ENCODE results near the gene PTPRF.

PTPRF gene

DNA sequence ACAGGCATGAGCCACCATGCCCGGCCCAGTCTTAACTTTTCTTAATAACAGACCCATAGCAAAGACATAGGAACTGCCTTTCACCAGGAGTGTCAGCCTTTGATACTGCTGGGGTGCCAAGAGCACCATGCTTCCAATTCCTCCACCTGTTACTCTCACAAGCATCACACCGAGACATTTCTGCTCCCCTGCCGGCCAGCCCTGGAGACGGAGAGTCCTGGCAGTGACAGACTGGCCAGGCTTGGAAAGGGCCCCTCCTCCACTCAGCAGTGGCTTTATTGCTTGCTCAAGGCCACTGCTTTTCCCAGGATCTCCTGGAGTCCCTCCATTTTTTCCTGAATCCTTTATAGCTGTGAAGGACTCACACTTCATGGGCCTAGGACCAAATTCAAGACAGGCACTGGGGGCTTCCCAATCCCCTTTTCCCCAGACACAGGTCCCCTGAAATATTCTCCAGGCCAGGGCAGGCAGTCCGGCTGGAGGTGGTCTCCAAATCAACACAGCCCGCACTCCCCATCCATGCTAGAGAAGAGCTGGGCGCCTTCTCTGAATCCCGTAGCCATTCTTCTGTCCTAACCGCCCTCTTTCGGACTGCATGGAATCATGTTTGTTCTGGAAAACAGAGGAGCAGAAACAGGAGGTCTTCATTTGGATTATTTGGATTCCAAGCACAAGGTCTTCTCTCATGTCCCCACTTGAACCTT, 25.5 kb upstream of the PTPRF start:
- Histone ChIP-seq H3K36me3 (ENCODE audit: control insufficient read depth, low read depth, low read length) (no peaks in the 10 kb centered on the region), H3K4me1 (ENCODE audit: control insufficient read depth, low read depth, low read length) (no peaks in the 10 kb centered on the region), H3K27ac (ENCODE audit: low read length) (no peak overlapping the region), H3K9me3 (ENCODE audit: control insufficient read depth, low read depth, low read length) (no peaks in the 10 kb centered on the region), H3K27me3 (ENCODE audit: control insufficient read depth, insufficient read depth, low read length) (no peaks in the 10 kb centered on the region), H3K9ac (ENCODE audit: low read length) (no peak overlapping the region), H3K4me3 (ENCODE audit: low read length) (no peak overlapping the region)

GRCh38 chr1:43506233-43506632, 24.4 kb upstream of the PTPRF start:
- H3K9ac ChIP-seq (ENCODE audit: low read length) = no peak overlapping the region
- H3K9me3 ChIP-seq (ENCODE audit: control insufficient read depth, low read depth, low read length) = no peaks in the 10 kb centered on the region

GRCh38 chr1:43507296-43508295, 23.1 kb upstream of the PTPRF start:
- no peak overlapping the region for H3K9ac ChIP-seq (ENCODE audit: low read length)
- no peaks in the 10 kb centered on the region for H3K4me1 ChIP-seq (ENCODE audit: control insufficient read depth, low read depth, low read length)
- no peaks in the 10 kb centered on the region for H3K36me3 ChIP-seq (ENCODE audit: control insufficient read depth, low read depth, low read length)
- no peak overlapping the region for H3K4me3 ChIP-seq (ENCODE audit: low read length)
- no peaks in the 10 kb centered on the region for H3K9me3 ChIP-seq (ENCODE audit: control insufficient read depth, low read depth, low read length)
- no peak overlapping the region for H3K27ac ChIP-seq (ENCODE audit: low read length)
- no peaks in the 10 kb centered on the region for H3K27me3 ChIP-seq (ENCODE audit: control insufficient read depth, insufficient read depth, low read length)

More at GRCh38 chr1:43506233-43506632, 24.4 kb upstream of the PTPRF start:
- Histone ChIP-seq H3K4me3 (ENCODE audit: low read length) (no peak overlapping the region), H3K36me3 (ENCODE audit: control insufficient read depth, low read depth, low read length) (no peaks in the 10 kb centered on the region), H3K27me3 (ENCODE audit: control insufficient read depth, insufficient read depth, low read length) (no peaks in the 10 kb centered on the region), H3K27ac (ENCODE audit: low read length) (no peak overlapping the region), H3K4me1 (ENCODE audit: control insufficient read depth, low read depth, low read length) (no peaks in the 10 kb centered on the region)

DNA sequence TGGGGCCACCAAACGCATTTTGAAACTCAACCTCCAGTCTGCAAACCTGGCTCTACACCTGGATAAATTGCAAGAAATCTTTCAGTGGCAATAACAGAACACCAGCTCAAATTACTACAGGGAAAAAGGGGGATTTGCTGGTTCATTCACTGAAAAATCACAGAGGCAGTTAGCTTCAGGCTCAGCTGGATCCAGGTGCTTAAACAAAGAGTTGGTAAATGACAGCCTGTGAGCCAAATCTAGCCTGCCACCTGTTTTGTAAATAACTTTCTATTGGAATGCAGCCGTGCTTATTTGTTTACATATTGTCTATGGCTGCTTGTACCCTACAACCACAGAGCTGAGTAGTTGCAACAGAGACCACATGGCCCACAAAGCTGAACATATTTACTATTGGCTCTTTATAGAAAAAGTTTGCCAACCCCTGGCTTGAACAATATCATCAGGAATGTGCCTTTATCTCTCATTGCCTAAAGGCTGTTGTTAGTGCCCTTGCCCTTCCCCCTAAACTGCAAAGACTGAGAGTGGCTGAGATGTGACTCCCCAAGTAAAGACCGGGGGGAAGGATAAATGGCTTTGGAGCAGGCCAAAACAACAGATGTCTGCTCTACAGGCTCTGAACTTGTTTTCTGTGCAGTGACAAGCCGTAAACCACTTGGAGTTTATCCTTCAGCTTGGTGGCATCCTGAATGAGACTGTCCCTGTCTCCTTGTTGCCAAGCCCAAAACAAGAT, 21.5 kb upstream of the PTPRF start:
- Histone ChIP-seq H3K27me3 (ENCODE audit: control insufficient read depth, insufficient read depth, low read length) (no peaks in the 10 kb centered on the region), H3K4me1 (ENCODE audit: control insufficient read depth, low read depth, low read length) (no peaks in the 10 kb centered on the region), H3K4me3 (ENCODE audit: low read length) (no peak overlapping the region), H3K27ac (ENCODE audit: low read length) (no peak overlapping the region), H3K9me3 (ENCODE audit: control insufficient read depth, low read depth, low read length) (no peaks in the 10 kb centered on the region), H3K36me3 (ENCODE audit: control insufficient read depth, low read depth, low read length) (no peaks in the 10 kb centered on the region), H3K9ac (ENCODE audit: low read length) (no peak overlapping the region)

DNA sequence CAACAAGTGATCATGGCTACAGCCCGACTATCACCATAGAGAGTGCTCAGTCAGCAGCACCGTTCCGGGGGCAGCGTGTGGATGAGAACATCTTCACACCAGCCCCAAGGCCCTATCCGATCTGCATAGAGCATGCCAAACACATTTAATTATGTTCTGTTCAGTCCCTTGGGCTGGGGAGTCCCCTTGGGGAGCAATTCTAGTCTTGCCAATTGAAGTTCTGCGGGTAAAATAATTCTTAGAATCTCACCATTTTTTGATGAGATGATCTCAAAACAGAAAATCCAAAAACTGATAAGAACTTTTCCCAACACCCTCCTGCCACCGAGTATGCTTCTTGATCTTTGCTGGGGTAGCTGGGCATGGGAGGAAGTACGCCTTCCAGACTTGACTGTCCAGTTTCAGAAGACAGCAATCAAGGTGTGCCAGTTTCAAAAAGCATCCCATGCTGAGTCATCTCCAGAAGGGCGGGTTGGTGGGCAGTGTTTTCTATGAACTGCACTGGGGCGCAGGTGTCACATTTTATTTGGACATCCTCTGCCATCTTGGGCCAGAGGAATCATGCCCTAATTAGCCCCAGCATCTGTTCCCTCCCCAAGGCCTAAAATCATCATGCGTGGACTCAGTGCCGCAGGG, 20.8 kb upstream of the PTPRF start:
- Histone ChIP-seq H3K27ac (ENCODE audit: low read length) (no peak overlapping the region), H3K9ac (ENCODE audit: low read length) (no peak overlapping the region), H3K9me3 (ENCODE audit: control insufficient read depth, low read depth, low read length) (no peaks in the 10 kb centered on the region), H3K27me3 (ENCODE audit: control insufficient read depth, insufficient read depth, low read length) (no peaks in the 10 kb centered on the region), H3K4me3 (ENCODE audit: low read length) (no peak overlapping the region), H3K36me3 (ENCODE audit: control insufficient read depth, low read depth, low read length) (no peaks in the 10 kb centered on the region), H3K4me1 (ENCODE audit: control insufficient read depth, low read depth, low read length) (no peaks in the 10 kb centered on the region)

GRCh38 chr1:43510621-43511020, 20.1 kb upstream of the PTPRF start:
- Histone ChIP-seq H3K9ac (ENCODE audit: low read length) (no peak overlapping the region), H3K4me1 (ENCODE audit: control insufficient read depth, low read depth, low read length) (no peaks in the 10 kb centered on the region), H3K27me3 (ENCODE audit: control insufficient read depth, insufficient read depth, low read length) (no peaks in the 10 kb centered on the region), H3K36me3 (ENCODE audit: control insufficient read depth, low read depth, low read length) (no peaks in the 10 kb centered on the region), H3K4me3 (ENCODE audit: low read length) (no peak overlapping the region), H3K27ac (ENCODE audit: low read length) (no peak overlapping the region), H3K9me3 (ENCODE audit: control insufficient read depth, low read depth, low read length) (no peaks in the 10 kb centered on the region)

GRCh38 chr1:43511394-43511793, 19.3 kb upstream of the PTPRF start:
- Histone ChIP-seq H3K36me3 (ENCODE audit: control insufficient read depth, low read depth, low read length) (no peaks in the 10 kb centered on the region), H3K27ac (ENCODE audit: low read length) (no peak overlapping the region), H3K9ac (ENCODE audit: low read length) (no peak overlapping the region), H3K4me1 (ENCODE audit: control insufficient read depth, low read depth, low read length) (no peaks in the 10 kb centered on the region), H3K4me3 (ENCODE audit: low read length) (no peak overlapping the region), H3K27me3 (ENCODE audit: control insufficient read depth, insufficient read depth, low read length) (no peaks in the 10 kb centered on the region), H3K9me3 (ENCODE audit: control insufficient read depth, low read depth, low read length) (no peaks in the 10 kb centered on the region)

- Histone ChIP-seq H3K4me1 (ENCODE audit: control insufficient read depth, low read depth, low read length) (no peaks in the 10 kb centered on the region), H3K27ac (ENCODE audit: low read length) (no peak overlapping the region), H3K9me3 (ENCODE audit: control insufficient read depth, low read depth, low read length) (no peaks in the 10 kb centered on the region), H3K27me3 (ENCODE audit: control insufficient read depth, insufficient read depth, low read length) (no peaks in the 10 kb centered on the region), H3K4me3 (ENCODE audit: low read length) (no peak overlapping the region), H3K36me3 (ENCODE audit: control insufficient read depth, low read depth, low read length) (no peaks in the 10 kb centered on the region), H3K9ac (ENCODE audit: low read length) (no peak overlapping the region)
Observed at GRCh38 chr1:43512133-43512532, 18.6 kb upstream of the PTPRF start.

DNA sequence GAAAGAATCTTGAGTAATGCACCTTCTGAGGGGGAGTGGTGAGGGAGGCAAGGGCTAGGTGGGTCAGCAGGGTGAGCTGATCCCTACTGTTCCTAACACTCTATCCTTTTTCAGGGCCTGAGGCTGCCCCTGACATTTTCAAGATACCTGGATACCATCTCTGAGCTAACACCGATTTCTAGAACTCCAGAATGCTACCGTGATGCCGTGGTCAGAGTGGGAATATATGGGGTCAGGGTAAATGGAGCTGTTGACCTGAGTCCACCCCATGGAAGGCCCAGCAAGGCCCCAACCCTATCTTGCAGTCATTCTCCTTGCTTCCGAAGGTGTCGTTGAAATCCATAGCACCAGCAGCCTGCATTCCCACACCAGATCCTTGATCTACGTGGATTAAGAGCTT, 18.0 kb upstream of the PTPRF start:
- no peak overlapping the region for H3K27ac ChIP-seq (ENCODE audit: low read length)
- H3K36me3 ChIP-seq (ENCODE audit: control insufficient read depth, low read depth, low read length) = no peaks in the 10 kb centered on the region
- H3K4me1 ChIP-seq (ENCODE audit: control insufficient read depth, low read depth, low read length) = no peaks in the 10 kb centered on the region
- H3K9ac ChIP-seq (ENCODE audit: low read length) = no peak overlapping the region
- no peak overlapping the region for H3K4me3 ChIP-seq (ENCODE audit: low read length)
- no peaks in the 10 kb centered on the region for H3K9me3 ChIP-seq (ENCODE audit: control insufficient read depth, low read depth, low read length)
- H3K27me3 ChIP-seq (ENCODE audit: control insufficient read depth, insufficient read depth, low read length) = no peaks in the 10 kb centered on the region

DNA sequence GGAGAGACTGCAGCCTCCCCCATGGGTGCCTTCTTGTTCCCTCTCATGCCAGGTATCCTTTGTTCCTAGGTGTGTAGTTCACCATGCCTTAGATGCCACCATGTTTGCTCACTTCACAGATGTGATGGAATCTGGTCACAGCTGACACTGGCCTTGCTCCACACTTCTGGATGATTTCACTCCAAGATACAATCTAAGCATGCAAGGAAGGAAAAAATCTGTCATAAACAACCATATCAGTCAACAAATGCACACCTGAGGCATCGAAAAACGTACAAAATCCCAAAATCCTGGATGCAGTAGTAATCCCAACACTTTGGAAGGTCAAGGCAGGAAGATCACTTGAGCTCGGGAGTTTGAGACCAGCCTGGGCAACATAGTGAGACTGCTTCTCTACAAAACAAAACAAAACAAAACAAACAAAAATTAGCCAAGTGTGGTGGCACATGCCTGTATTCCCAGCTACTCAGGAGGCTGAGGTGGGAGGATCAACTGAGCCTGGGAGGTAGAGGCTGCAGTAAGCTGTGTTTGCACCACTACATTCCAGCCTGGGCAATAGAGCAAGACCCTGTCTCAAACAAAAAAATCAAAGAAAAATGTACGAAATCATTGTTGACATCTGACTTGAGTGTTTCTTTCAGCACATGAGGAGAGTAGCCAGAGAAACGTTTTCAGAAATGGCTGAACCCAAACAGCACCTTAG, 17.1 kb upstream of the PTPRF start:
- Histone ChIP-seq H3K9me3 (ENCODE audit: control insufficient read depth, low read depth, low read length) (no peaks in the 10 kb centered on the region), H3K27ac (ENCODE audit: low read length) (no peak overlapping the region), H3K36me3 (ENCODE audit: control insufficient read depth, low read depth, low read length) (no peaks in the 10 kb centered on the region), H3K4me3 (ENCODE audit: low read length) (no peak overlapping the region), H3K9ac (ENCODE audit: low read length) (no peak overlapping the region), H3K27me3 (ENCODE audit: control insufficient read depth, insufficient read depth, low read length) (no peaks in the 10 kb centered on the region), H3K4me1 (ENCODE audit: control insufficient read depth, low read depth, low read length) (no peaks in the 10 kb centered on the region)

All from iPS-18a (cell line).